HG03135 (cell line): ENCODE data around the gene RNF14.
"Not testable (repeated sequence)": the region's sequence is repeated elsewhere in the genome, so short reads cannot be mapped to it uniquely, and the experiment has no call there.

Experiments
- ATAC-seq: cut with Tn5 transposase; IDR thresholded peaks from one replicate; pipeline ENCODE4 v1.9.1; 2021; ENCODE audit warnings: mild to moderate bottlenecking, moderate library complexity; ENCODE audit not compliant: unreplicated experiment

RNF14 gene

GRCh38 chr5:141968914-141969608, at the start of gene RNF14:
TSS of gene RNF14 (plus strand) at chr5:141969105. CDS start at chr5:141973589, 4,484 bp downstream.
- peak; percentile 92 for ATAC-seq

GRCh38 chr5:141919218-141920119, 49.4 kb upstream of the RNF14 start:
- ATAC-seq: no peak

GRCh38 chr5:141920771-141921170, 48.1 kb upstream of the RNF14 start:
- no peak for ATAC-seq

GRCh38 chr5:141922827-141923447, 46.0 kb upstream of the RNF14 start:
- ATAC-seq: not testable (repeated sequence)

GRCh38 chr5:141923448-141924313, 45.2 kb upstream of the RNF14 start, which contains the start of gene DELE1:
TSS of gene DELE1 (plus strand) at chr5:141923871. CDS start at chr5:141923942, 71 bp downstream.
- ATAC-seq: peak; percentile 99

GRCh38 chr5:141926434-141926833, 42.5 kb upstream of the RNF14 start:
- no peak for ATAC-seq

GRCh38 chr5:141928051-141928450, 40.9 kb upstream of the RNF14 start:
- ATAC-seq: no peak

GRCh38 chr5:141929398-141930058, 39.4 kb upstream of the RNF14 start:
- no peak for ATAC-seq

- no peak for ATAC-seq
Measured at GRCh38 chr5:141931694-141932093, 37.2 kb upstream of the RNF14 start.

- no peak for ATAC-seq
Measured at GRCh38 chr5:141933151-141933550, 35.8 kb upstream of the RNF14 start.

- ATAC-seq: no peak
Measured at GRCh38 chr5:141934099-141934844, 34.6 kb upstream of the RNF14 start.

- ATAC-seq: no peak
Measured at GRCh38 chr5:141935538-141935937, 33.4 kb upstream of the RNF14 start.

- no peak for ATAC-seq
Measured at GRCh38 chr5:141940695-141941271, 28.1 kb upstream of the RNF14 start.

GRCh38 chr5:141941307-141941706, 27.6 kb upstream of the RNF14 start:
- no peak for ATAC-seq

GRCh38 chr5:141941779-141942178, 27.1 kb upstream of the RNF14 start:
- ATAC-seq: no peak

- ATAC-seq: no peak
Measured at GRCh38 chr5:141942185-141942857, 26.6 kb upstream of the RNF14 start.

- ATAC-seq: no peak
Measured at GRCh38 chr5:141944076-141944475, 24.8 kb upstream of the RNF14 start.

- ATAC-seq: no peak
Measured at GRCh38 chr5:141945511-141946051, 23.3 kb upstream of the RNF14 start.
